ENCODE measurements around the gene TMEM220. TPM values are rescaled to one million over a fixed set of nuclear protein-coding genes. Genes with fewer than 3 reads are reported as not detected.

TMEM220 gene
- total RNA-seq, 2 experiments from 2014 or later, result 2.9 to 3.2 TPM

GRCh38 chr17:10742431-10742830 lies 12.6 kb upstream of the TMEM220 start:
- intact Hi-C loops (cut with DNase I, micrococcal nuclease), result no loop called here
- H3K4me3 ChIP-seq (ENCODE audit: low read length), result no peak overlapping the region
- Mint-ChIP-seq H3K36me3 (ENCODE audit: low read depth) (no peaks in the 10 kb centered on the region), H3K4me3 (no peak overlapping the region), H3K27me3 (no peaks in the 10 kb centered on the region), H3K27ac (no peak overlapping the region), H3K9me3 (no peaks in the 10 kb centered on the region), H3K4me1 (ENCODE audit: low read depth) (peaks cover 27% of the 10 kb centered on the region)
- H3K36me3 ChIP-seq (ENCODE audit: insufficient read depth, low read length), result no peaks in the 10 kb centered on the region
- no peak for TF ChIP-seq CTCF (IDR thresholded peaks at IDR 0.05)
- H3K27me3 ChIP-seq (ENCODE audit: control insufficient read depth in 1 of 2, insufficient read depth in 2 of 2, low read length in 2 of 2), result no peaks in the 10 kb centered on the region
- ATAC-seq (ENCODE audit: poor library complexity), result no peak
- no peak for DNase-seq
- H3K4me1 ChIP-seq (ENCODE audit: insufficient read depth, low read length), result peaks cover 4% of the 10 kb centered on the region
- no peaks in the 10 kb centered on the region for H3K9me3 ChIP-seq (ENCODE audit: control insufficient read depth in 1 of 2, insufficient read depth in 1 of 2, low read length in 2 of 2)
- CTCF ChIA-PET, result no interaction called here
- POLR2A ChIA-PET, result interaction anchor here (1.1 kb wide), 1 partner anchor 11 kb away, joined by 3 read pairs; no protein-coding TSS in a partner anchor
- no peak overlapping the region for H3K27ac ChIP-seq (ENCODE audit: low read depth in 1 of 2, low read length in 2 of 2)

- Mint-ChIP-seq H3K36me3 (ENCODE audit: low read depth) (no peaks in the 10 kb centered on the region), H3K27ac (no peak overlapping the region), H3K27me3 (no peaks in the 10 kb centered on the region), H3K4me1 (ENCODE audit: low read depth) (peaks cover 33% of the 10 kb centered on the region), H3K9me3 (no peaks in the 10 kb centered on the region), H3K4me3 (no peak overlapping the region)
- no peak for DNase-seq
- TF ChIP-seq CTCF (IDR thresholded peaks at IDR 0.05), result no peak
- Histone ChIP-seq H3K4me3 (ENCODE audit: low read length) (no peak overlapping the region), H3K27ac (ENCODE audit: low read depth in 1 of 2, low read length in 2 of 2) (no peak overlapping the region), H3K9me3 (ENCODE audit: control insufficient read depth in 1 of 2, insufficient read depth in 1 of 2, low read length in 2 of 2) (no peaks in the 10 kb centered on the region), H3K4me1 (ENCODE audit: insufficient read depth, low read length) (peaks cover 4% of the 10 kb centered on the region), H3K36me3 (ENCODE audit: insufficient read depth, low read length) (no peaks in the 10 kb centered on the region), H3K27me3 (ENCODE audit: control insufficient read depth in 1 of 2, insufficient read depth in 2 of 2, low read length in 2 of 2) (no peaks in the 10 kb centered on the region)
- no peak for ATAC-seq (ENCODE audit: poor library complexity)
- POLR2A ChIA-PET, result no interaction called here
- intact Hi-C loops (cut with DNase I, micrococcal nuclease), result no loop called here
- CTCF ChIA-PET, result no interaction called here
These were observed 11.8 kb upstream of the TMEM220 start for GRCh38 chr17:10741416-10742135.

- H3K27ac Mint-ChIP-seq, result no peak overlapping the region
- ATAC-seq (ENCODE audit: poor library complexity), result no peak
These were observed 9.6 kb upstream of the TMEM220 start for GRCh38 chr17:10739386-10739785.

More at GRCh38 chr17:10739386-10739785, 9.6 kb upstream of the TMEM220 start:
- Histone ChIP-seq H3K9me3 (ENCODE audit: control insufficient read depth in 1 of 2, insufficient read depth in 1 of 2, low read length in 2 of 2) (no peaks in the 10 kb centered on the region), H3K27me3 (ENCODE audit: control insufficient read depth in 1 of 2, insufficient read depth in 2 of 2, low read length in 2 of 2) (no peaks in the 10 kb centered on the region), H3K4me3 (ENCODE audit: low read length) (no peak overlapping the region), H3K36me3 (ENCODE audit: insufficient read depth, low read length) (no peaks in the 10 kb centered on the region), H3K27ac (ENCODE audit: low read depth in 1 of 2, low read length in 2 of 2) (no peak overlapping the region), H3K4me1 (ENCODE audit: insufficient read depth, low read length) (peaks cover 4% of the 10 kb centered on the region)
- intact Hi-C loops (cut with DNase I, micrococcal nuclease), result loop anchor here in 1 of 2 experiments (10.0 kb wide), 1 partner anchor 95 kb away; no protein-coding TSS in a partner anchor
- TF ChIP-seq CTCF (IDR thresholded peaks at IDR 0.05), result no peak
- POLR2A ChIA-PET, result no interaction called here
- Mint-ChIP-seq H3K9me3 (no peaks in the 10 kb centered on the region), H3K4me3 (no peak overlapping the region), H3K4me1 (ENCODE audit: low read depth) (peaks cover 21% of the 10 kb centered on the region), H3K36me3 (ENCODE audit: low read depth) (no peaks in the 10 kb centered on the region), H3K27me3 (no peaks in the 10 kb centered on the region)
- CTCF ChIA-PET, result no interaction called here
- no peak for DNase-seq

Measured in CD4-positive, alpha-beta T cell (primary cell).